ENCODE data around the gene EHF. TPM values are rescaled to one million over a fixed set of nuclear protein-coding genes. Genes with fewer than 3 reads are reported as not detected.

The EHF gene
- total RNA-seq, 2 experiments from 2014 or later = not detected

DNA sequence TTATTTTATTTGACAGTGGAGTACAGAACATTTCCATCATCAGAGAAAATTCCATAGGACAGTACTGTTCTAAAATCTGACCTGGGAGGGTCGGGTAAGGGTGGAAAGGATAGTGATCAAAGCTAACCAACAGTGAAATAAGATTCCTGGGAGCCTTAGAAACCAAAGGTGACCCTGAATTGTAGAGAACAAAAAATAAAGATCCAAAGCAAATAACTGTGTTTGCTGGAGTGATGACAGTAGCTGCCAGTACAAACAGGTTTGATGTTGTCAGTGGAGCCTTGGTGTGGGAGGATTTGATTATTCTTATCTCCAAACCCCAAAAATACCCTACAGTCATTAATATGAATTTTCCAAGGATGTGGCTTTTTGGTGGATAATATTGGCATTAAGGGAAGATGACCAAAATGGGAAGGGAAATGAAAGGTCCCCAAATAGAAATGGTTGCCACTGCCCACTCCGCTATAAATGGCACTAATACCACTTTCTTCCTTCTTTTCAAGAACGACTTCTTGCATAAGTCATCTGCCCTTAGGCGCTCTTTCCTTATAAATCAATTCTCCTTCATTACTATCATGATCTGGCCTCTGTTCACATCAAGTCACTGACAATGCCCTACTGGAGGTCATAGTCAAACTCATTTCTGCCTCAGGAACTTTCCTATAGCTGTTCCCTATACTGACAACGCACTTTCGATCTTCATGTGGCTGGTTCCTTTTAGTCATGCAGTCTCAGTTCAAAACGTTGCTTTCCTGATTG, 44.4 kb downstream of the EHF start:
- DNase-seq = no peak
- CTCF ChIA-PET = no interaction called here
- intact Hi-C loops (cut with micrococcal nuclease) = no loop called here
- Mint-ChIP-seq H3K4me1 (ENCODE audit: low read depth) (no peaks in the 10 kb centered on the region), H3K9me3 (no peaks in the 10 kb centered on the region), H3K27ac (no peak overlapping the region), H3K4me3 (no peak overlapping the region), H3K36me3 (ENCODE audit: low read depth) (no peaks in the 10 kb centered on the region), H3K27me3 (peaks cover 57% of the 10 kb centered on the region)
- POLR2A ChIA-PET = no interaction called here
- TF ChIP-seq, protein P1, sequence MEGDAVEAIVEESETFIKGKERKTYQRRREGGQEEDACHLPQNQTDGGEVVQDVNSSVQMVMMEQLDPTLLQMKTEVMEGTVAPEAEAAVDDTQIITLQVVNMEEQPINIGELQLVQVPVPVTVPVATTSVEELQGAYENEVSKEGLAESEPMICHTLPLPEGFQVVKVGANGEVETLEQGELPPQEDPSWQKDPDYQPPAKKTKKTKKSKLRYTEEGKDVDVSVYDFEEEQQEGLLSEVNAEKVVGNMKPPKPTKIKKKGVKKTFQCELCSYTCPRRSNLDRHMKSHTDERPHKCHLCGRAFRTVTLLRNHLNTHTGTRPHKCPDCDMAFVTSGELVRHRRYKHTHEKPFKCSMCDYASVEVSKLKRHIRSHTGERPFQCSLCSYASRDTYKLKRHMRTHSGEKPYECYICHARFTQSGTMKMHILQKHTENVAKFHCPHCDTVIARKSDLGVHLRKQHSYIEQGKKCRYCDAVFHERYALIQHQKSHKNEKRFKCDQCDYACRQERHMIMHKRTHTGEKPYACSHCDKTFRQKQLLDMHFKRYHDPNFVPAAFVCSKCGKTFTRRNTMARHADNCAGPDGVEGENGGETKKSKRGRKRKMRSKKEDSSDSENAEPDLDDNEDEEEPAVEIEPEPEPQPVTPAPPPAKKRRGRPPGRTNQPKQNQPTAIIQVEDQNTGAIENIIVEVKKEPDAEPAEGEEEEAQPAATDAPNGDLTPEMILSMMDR (IDR thresholded peaks at IDR 0.05) = no peak
- ATAC-seq = no peak

DNA sequence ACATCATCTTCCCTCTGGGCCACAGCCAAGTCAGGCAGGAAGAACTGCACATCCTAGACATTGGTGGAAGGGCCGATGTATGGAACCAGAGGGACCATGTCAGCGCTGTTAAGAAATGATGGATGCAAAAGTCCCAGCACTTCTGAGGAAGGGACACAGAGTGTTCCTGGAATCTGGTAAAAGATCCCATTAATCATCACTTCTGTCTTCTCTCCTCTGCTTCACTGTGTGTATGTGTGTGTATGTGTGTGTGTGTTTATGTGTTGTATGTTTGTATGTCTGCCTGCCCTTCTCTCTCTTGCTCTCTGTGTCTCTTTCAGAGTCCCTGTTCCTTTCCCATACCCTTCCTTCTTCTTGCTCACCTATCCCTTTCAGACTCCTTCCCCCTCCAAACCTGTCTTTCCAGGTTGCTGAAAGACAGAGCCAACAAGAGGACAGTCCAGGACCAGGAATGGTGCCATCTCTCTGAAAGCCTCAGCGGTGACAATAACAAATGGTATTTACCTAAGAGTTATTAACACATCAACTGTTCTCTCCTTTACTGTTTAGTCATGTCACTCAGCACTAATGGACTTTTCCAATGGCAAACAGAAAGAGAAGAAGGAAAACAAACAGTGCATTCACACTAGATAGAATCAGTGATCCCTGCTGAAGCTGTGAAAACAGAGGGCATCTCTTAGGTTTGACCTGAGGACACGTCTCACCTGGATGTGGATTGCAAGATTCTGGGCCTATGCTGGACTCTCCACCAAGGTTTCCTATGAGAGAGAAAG, 47.1 kb downstream of the EHF start:
- DNase-seq = no peak
- H3K27me3 Mint-ChIP-seq = peaks cover 51% of the 10 kb centered on the region
- H3K4me3 Mint-ChIP-seq = no peak overlapping the region
- H3K4me1 Mint-ChIP-seq (ENCODE audit: low read depth) = no peaks in the 10 kb centered on the region
- intact Hi-C loops (cut with micrococcal nuclease) = no loop called here
- ATAC-seq = no peak
- no peaks in the 10 kb centered on the region for H3K36me3 Mint-ChIP-seq (ENCODE audit: low read depth)
- TF ChIP-seq, protein P1 (IDR thresholded peaks at IDR 0.05) = no peak
- H3K27ac Mint-ChIP-seq = no peak overlapping the region
- ChIA-PET CTCF (no interaction called here), POLR2A (no interaction called here)
- no peaks in the 10 kb centered on the region for H3K9me3 Mint-ChIP-seq

DNA sequence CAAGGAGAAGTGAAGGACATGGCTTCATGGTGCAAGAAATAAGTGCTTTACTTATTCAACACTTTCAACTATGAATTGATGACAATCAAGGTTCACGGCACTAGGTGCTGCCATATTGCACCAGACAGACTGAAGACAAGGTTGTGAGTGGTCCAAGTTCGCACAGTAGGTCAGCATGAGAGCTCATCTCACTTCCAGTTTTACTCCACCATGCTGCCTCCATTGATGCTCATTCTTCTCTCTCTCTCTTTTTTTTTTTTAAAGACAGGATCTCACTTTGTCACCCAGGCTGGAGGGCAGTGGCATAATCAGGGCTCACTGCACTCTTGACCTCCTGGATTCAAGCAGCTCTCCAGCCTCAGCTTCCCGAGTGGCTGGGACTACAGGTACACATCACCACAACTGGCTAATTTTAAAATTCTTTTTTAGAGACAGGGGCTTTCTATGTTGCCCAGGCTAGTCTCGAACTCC, 47.7 kb downstream of the EHF start:
- H3K36me3 Mint-ChIP-seq (ENCODE audit: low read depth) = no peaks in the 10 kb centered on the region
- H3K9me3 Mint-ChIP-seq = peaks cover 1% of the 10 kb centered on the region
- no peak overlapping the region for H3K4me3 Mint-ChIP-seq
- H3K27me3 Mint-ChIP-seq = peaks cover 50% of the 10 kb centered on the region
- DNase-seq (no peak), ATAC-seq (no peak)
- CTCF ChIA-PET = no interaction called here
- intact Hi-C loops (cut with micrococcal nuclease) = no loop called here
- POLR2A ChIA-PET = no interaction called here
- no peaks in the 10 kb centered on the region for H3K4me1 Mint-ChIP-seq (ENCODE audit: low read depth)
- no peak overlapping the region for H3K27ac Mint-ChIP-seq
- TF ChIP-seq, protein P1 (IDR thresholded peaks at IDR 0.05) = no peak

DNA sequence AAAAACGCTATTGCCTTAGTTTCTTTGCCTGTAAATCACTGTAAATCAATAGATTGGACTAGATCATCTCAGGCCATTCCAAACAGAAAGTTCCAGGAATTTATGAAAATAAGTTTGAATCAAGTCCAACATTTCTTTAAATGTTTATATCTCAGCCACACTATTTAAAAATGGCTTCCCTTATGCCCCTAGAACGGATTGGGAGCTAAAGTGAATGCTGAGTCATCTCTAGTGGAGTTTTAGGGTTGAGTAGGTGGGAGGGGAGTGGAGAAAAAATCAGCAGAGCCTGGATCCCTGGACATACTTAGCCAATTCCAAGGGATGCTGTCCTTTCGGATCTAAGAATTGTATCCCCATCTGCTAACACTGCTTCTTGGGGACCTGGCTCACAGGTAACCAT, 48.6 kb downstream of the EHF start:
- ChIA-PET POLR2A (no interaction called here), CTCF (no interaction called here)
- Mint-ChIP-seq H3K36me3 (ENCODE audit: low read depth) (no peaks in the 10 kb centered on the region), H3K9me3 (peaks cover 2% of the 10 kb centered on the region), H3K4me3 (no peak overlapping the region), H3K27me3 (peaks cover 46% of the 10 kb centered on the region), H3K27ac (no peak overlapping the region), H3K4me1 (ENCODE audit: low read depth) (no peaks in the 10 kb centered on the region)
- TF ChIP-seq, protein P1 (IDR thresholded peaks at IDR 0.05) = no peak
- ATAC-seq (no peak), DNase-seq (no peak)
- intact Hi-C loops (cut with micrococcal nuclease) = no loop called here

DNA sequence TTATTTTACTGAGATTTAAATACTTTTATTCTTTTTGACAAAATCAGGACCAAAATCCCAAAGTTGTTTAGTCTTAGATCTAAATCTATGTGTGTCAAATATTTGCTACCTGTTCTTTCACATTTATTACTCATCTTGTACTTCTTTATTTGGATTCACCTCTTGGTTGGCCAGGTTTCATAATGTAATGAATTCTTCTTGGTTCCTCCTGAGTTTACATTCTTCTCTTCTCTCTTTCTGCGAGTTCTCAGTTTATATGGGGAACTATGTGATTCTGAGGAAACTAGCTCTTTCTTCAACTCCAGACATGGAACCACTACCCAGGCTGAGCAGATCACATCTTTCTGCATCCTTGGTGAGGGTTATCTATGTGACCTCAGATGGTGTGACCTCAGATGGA, 50.2 kb downstream of the EHF start:
- Mint-ChIP-seq H3K9me3 (peaks cover 2% of the 10 kb centered on the region), H3K27ac (no peak overlapping the region), H3K4me1 (ENCODE audit: low read depth) (no peaks in the 10 kb centered on the region), H3K27me3 (peaks cover 54% of the 10 kb centered on the region), H3K36me3 (ENCODE audit: low read depth) (no peaks in the 10 kb centered on the region), H3K4me3 (no peak overlapping the region)
- DNase-seq (no peak), ATAC-seq (no peak)
- intact Hi-C loops (cut with micrococcal nuclease) = no loop called here
- TF ChIP-seq, protein P1 (IDR thresholded peaks at IDR 0.05) = no peak
- CTCF ChIA-PET = interaction anchor here (1.3 kb wide), 1 partner anchor 85 kb away, joined by 4 read pairs; no protein-coding TSS in a partner anchor
- POLR2A ChIA-PET = no interaction called here

Data from activated CD8-positive, alpha-beta T cell treated with anti-CD3 and anti-CD28 coated beads for 36 hours (primary cell).